SU-DHL-6 (cell line): ENCODE measurements around the gene EBF3.

ENCODE experiments used
- H2AFZ ChIP-seq: fragments of 200-600 bp; sonication (generic); 2 replicates; pipeline ENCODE4 v1.6.1; 2014; ENCODE audit warnings: low read depth, mild to moderate bottlenecking, moderate library complexity, mixed read lengths, antibody characterized with exemption, low read length; ENCODE audit not compliant: severe bottlenecking
- H3F3A ChIP-seq: fragments of 200-600 bp; shearing (Covaris generic); 2 replicates; pipeline ENCODE4 v1.6.0; 2016; ENCODE audit warnings: antibody characterized with exemption, mild to moderate bottlenecking; ENCODE audit not compliant: insufficient read depth
- H3K27ac ChIP-seq: fragments of 200-600 bp; sonication (generic); 2 replicates; pipeline ENCODE4 v1.5.1; 2016; ENCODE audit warnings: low read depth, mild to moderate bottlenecking, low read length, moderate library complexity, mixed read lengths
- H3K27me3 ChIP-seq: fragments of 200-600 bp; sonication (generic), shearing (Covaris generic); 2 replicates; pipeline ENCODE4 v1.6.0; 2014; ENCODE audit warnings: mild to moderate bottlenecking, low read length
- H3K36me3 ChIP-seq: fragments of 200-600 bp; sonication (generic); 2 replicates; pipeline ENCODE4 v1.6.1; 2014; ENCODE audit warnings: mild to moderate bottlenecking, low read length, mixed read lengths
- H3K4me2 ChIP-seq: fragments of 300-600, 200-600 bp; shearing (Covaris generic), sonication (generic); 2 replicates; pipeline ENCODE4 v1.6.0; 2014; ENCODE audit warnings: low read length, low read depth, mild to moderate bottlenecking; ENCODE audit not compliant: poor library complexity, severe bottlenecking
- H3K4me3 ChIP-seq: fragments of 200-600 bp; sonication (generic); 2 replicates; pipeline ENCODE4 v1.5.1; 2014; ENCODE audit warnings: antibody characterized with exemption, low read length, mild to moderate bottlenecking, mixed read lengths; ENCODE audit not compliant: insufficient read depth, poor library complexity, severe bottlenecking
- H3K79me2 ChIP-seq: fragments of 200-600 bp; sonication (generic); 2 replicates; pipeline ENCODE4 v1.6.1; 2014; ENCODE audit warnings: mild to moderate bottlenecking, low read length, moderate library complexity; ENCODE audit not compliant: insufficient read depth
- H3K9ac ChIP-seq: fragments of 200-600 bp; sonication (generic); 2 replicates; pipeline ENCODE4 v1.7.0; 2014; ENCODE audit warnings: mild to moderate bottlenecking, low read length
- H3K9me2 ChIP-seq: fragments of 200-600 bp; sonication (generic); replicated peaks from 2 replicates; pipeline ENCODE4 v1.6.1; 2014; ENCODE audit warnings: low read length; ENCODE audit not compliant: insufficient read depth
- H3K9me3 ChIP-seq: fragments of 200-600 bp; sonication (generic); 2 replicates; pipeline ENCODE4 v1.6.1; 2014; ENCODE audit warnings: low read length, mixed read lengths; ENCODE audit not compliant: insufficient read depth
- H4K20me1 ChIP-seq: fragments of 200-600 bp; sonication (generic); 2 replicates; pipeline ENCODE4 v1.6.1; 2014; ENCODE audit warnings: low read depth, mild to moderate bottlenecking, antibody characterized with exemption, low read length, moderate library complexity, mixed read lengths
- EZH2phosphoT487 ChIP-seq: fragments of 200-600 bp; sonication (generic), shearing (Covaris generic); conservative IDR thresholded peaks from 2 replicates; pipeline ENCODE4 v1.6.1; 2018; ENCODE audit warnings: mild to moderate bottlenecking, antibody characterized with exemption, low read length, moderate library complexity, mixed read lengths
- TF ChIP-seq, protein P1 (sequence below): fragments of 200-600 bp; sonication (generic); IDR thresholded peaks from one replicate; pipeline ENCODE4 v1.5.1; 2017; ENCODE audit warnings: antibody characterized with exemption, mild to moderate bottlenecking, low read length, moderate library complexity; ENCODE audit not compliant: insufficient read depth, poor library complexity, severe bottlenecking

Gene EBF3

DNA sequence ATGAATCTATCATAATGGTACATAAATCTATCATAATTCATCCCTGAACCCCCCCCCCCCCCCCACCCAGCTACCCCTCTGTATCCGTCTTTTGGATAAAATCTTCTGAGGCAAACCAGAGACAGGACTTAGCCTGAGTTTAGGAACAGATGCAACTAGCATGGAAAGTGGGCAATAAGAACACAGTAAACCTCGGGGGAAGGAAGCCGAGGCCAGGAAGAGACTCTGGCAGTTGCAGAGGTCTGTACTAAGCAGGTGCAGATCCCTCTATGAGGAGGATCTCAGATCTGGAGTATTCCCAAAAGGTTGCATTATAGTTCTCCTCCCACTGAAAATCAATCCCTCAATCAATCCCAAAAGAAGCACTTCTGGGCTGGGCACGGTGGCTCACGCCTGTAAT lies 87.2 kb downstream of the EBF3 start:
- H3K9ac ChIP-seq = no peak overlapping the region
- no peak overlapping the region for H3K4me3 ChIP-seq
- no peak overlapping the region for H3K27ac ChIP-seq
- H3K4me2 ChIP-seq = no peak overlapping the region
- H3K9me2 ChIP-seq = no peaks in the 10 kb centered on the region
- no peaks in the 10 kb centered on the region for H3K79me2 ChIP-seq
- no peaks in the 10 kb centered on the region for H3K36me3 ChIP-seq
- H4K20me1 ChIP-seq = no peaks in the 10 kb centered on the region
- no peaks in the 10 kb centered on the region for H3F3A ChIP-seq
- TF ChIP-seq, protein P1, sequence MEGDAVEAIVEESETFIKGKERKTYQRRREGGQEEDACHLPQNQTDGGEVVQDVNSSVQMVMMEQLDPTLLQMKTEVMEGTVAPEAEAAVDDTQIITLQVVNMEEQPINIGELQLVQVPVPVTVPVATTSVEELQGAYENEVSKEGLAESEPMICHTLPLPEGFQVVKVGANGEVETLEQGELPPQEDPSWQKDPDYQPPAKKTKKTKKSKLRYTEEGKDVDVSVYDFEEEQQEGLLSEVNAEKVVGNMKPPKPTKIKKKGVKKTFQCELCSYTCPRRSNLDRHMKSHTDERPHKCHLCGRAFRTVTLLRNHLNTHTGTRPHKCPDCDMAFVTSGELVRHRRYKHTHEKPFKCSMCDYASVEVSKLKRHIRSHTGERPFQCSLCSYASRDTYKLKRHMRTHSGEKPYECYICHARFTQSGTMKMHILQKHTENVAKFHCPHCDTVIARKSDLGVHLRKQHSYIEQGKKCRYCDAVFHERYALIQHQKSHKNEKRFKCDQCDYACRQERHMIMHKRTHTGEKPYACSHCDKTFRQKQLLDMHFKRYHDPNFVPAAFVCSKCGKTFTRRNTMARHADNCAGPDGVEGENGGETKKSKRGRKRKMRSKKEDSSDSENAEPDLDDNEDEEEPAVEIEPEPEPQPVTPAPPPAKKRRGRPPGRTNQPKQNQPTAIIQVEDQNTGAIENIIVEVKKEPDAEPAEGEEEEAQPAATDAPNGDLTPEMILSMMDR = no peak
- no peak for TF ChIP-seq EZH2phosphoT487
- no peak overlapping the region for H2AFZ ChIP-seq
- H3K27me3 ChIP-seq = no peaks in the 10 kb centered on the region
- H3K9me3 ChIP-seq = no peaks in the 10 kb centered on the region

- no peaks in the 10 kb centered on the region for H3K79me2 ChIP-seq
- no peaks in the 10 kb centered on the region for H3F3A ChIP-seq
- H3K9me2 ChIP-seq = no peaks in the 10 kb centered on the region
- no peaks in the 10 kb centered on the region for H3K27me3 ChIP-seq
- H3K9ac ChIP-seq = no peak overlapping the region
- H4K20me1 ChIP-seq = no peaks in the 10 kb centered on the region
- no peak for TF ChIP-seq EZH2phosphoT487
- TF ChIP-seq, protein P1 = no peak
- H3K4me3 ChIP-seq = no peak overlapping the region
- H3K27ac ChIP-seq = no peak overlapping the region
- H3K4me2 ChIP-seq = no peak overlapping the region
- no peaks in the 10 kb centered on the region for H3K9me3 ChIP-seq
- H2AFZ ChIP-seq = no peak overlapping the region
- H3K36me3 ChIP-seq = no peaks in the 10 kb centered on the region
Measured at GRCh38 chr10:129875993-129876726, 87.9 kb downstream of the EBF3 start.

GRCh38 chr10:129873351-129873750 lies 90.7 kb downstream of the EBF3 start:
- Histone ChIP-seq H3K4me3 (no peak overlapping the region), H4K20me1 (no peaks in the 10 kb centered on the region), H3K9me2 (no peaks in the 10 kb centered on the region), H3K36me3 (no peaks in the 10 kb centered on the region), H3F3A (no peaks in the 10 kb centered on the region), H3K9ac (no peak overlapping the region), H2AFZ (no peak overlapping the region), H3K27ac (no peak overlapping the region), H3K27me3 (no peaks in the 10 kb centered on the region), H3K79me2 (no peaks in the 10 kb centered on the region), H3K9me3 (no peaks in the 10 kb centered on the region), H3K4me2 (no peak overlapping the region)
- TF ChIP-seq, protein P1 = no peak
- no peak for TF ChIP-seq EZH2phosphoT487
